Astrocyte of the cerebellum (primary cell): Measurements from ENCODE around the gene CLDN7.
A peak's percentile ranks its signal among the peaks of the same experiment; 100 is the strongest.

Experiments
- DNase-seq: peaks from one replicate; pipeline ENCODE4 v3.0.0-alpha.2; 2011; ENCODE audit warnings: low read depth
- H3K4me3 ChIP-seq: 2 replicates; pipeline ENCODE4 v1.5.1; 2011; ENCODE audit warnings: mild to moderate bottlenecking, low read depth, low read length, moderate library complexity
- in situ Hi-C: cut with HindIII; loops from 2 replicates; pipeline ENCODE4 v1.10.0; 2017; ENCODE audit warnings: low sequenced_read_pairs
- TF ChIP-seq, protein P1 (sequence below): IDR thresholded peaks from 2 replicates; pipeline ENCODE4 v1.5.1; 2012; ENCODE audit warnings: low read length, low read depth, moderate library complexity, mild to moderate bottlenecking; ENCODE audit errors: missing control alignments

Gene CLDN7

GRCh38 chr17:7222972-7223292, 39.3 kb downstream of the CLDN7 start:
- no peak for DNase-seq
- in situ Hi-C loops: no loop called here
- TF ChIP-seq, protein P1, sequence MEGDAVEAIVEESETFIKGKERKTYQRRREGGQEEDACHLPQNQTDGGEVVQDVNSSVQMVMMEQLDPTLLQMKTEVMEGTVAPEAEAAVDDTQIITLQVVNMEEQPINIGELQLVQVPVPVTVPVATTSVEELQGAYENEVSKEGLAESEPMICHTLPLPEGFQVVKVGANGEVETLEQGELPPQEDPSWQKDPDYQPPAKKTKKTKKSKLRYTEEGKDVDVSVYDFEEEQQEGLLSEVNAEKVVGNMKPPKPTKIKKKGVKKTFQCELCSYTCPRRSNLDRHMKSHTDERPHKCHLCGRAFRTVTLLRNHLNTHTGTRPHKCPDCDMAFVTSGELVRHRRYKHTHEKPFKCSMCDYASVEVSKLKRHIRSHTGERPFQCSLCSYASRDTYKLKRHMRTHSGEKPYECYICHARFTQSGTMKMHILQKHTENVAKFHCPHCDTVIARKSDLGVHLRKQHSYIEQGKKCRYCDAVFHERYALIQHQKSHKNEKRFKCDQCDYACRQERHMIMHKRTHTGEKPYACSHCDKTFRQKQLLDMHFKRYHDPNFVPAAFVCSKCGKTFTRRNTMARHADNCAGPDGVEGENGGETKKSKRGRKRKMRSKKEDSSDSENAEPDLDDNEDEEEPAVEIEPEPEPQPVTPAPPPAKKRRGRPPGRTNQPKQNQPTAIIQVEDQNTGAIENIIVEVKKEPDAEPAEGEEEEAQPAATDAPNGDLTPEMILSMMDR: no peak
- no peak overlapping the region for H3K4me3 ChIP-seq

DNA sequence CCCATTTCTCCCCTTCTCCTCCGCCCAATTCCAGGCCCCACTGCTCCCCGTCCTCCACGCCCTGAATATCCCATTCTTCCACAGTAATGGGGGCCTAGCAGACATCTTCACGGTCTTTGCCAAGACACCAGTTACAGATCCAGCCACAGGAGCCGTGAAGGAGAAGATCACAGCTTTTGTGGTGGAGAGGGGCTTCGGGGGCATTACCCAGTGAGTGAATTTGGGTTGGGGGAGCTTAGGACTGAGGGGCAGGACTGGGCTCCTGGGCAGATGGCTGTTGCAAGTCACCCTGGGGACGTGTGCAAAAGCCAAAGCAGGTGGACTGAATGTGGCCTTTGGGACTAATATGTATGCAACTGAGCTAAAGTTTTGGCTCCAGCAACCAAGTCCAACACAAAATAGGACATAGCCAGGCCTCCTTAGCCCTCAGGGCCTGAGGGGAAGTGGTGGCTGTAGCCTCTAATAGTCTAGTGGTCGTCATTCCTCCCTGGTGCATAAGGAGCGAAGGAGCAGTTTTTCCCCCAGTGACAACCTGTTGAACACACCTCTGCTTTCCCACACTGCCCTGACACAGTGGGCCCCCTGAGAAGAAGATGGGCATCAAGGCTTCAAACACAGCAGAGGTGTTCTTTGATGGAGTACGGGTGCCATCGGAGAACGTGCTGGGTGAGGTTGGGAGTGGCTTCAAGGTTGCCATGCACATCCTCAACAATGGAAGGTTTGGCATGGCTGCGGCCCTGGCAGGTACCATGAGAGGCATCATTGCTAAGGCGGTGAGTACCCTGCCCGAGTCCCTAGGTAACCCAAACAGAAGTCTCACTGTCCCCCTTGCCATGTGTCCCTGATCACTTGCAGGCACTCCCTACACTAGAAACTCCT, 39.9 kb downstream of the CLDN7 start:
- in situ Hi-C loops: no loop called here

DNA sequence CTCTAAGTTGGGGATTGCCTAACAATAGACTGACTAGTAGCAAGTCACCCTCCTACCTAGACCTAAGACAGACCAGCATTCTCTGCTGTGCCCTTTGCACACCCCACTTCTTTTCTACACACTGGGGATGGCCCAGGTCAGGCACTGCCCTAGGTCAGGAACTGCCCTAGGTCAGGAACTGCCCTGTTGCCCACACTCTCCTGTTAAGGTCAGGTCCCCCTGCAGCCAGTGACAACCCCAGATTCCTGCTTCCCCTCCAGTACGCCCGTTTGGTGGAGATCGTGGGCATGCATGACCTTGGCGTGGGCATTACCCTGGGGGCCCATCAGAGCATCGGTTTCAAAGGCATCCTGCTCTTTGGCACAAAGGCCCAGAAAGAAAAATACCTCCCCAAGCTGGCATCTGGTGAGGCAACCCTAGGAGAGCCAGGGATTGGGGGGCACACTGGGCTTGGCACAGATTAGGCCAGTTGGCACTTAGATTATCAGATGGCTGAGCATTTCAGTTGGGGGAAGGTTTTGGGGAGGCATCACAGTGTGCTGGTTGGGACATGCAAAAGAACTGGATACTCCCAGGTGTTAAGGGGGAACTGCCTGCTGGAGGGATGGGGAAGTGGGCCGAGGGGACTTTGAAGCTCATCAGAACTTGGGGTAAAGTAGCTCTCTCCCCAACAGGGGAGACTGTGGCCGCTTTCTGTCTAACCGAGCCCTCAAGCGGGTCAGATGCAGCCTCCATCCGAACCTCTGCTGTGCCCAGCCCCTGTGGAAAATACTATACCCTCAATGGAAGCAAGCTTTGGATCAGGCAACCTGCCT, 40.8 kb downstream of the CLDN7 start:
- TF ChIP-seq, protein P1: no peak
- no peak overlapping the region for H3K4me3 ChIP-seq
- no peak for DNase-seq
- in situ Hi-C loops: no loop called here

More for the DNA sequence above, 39.9 kb downstream of the CLDN7 start:
- no peak overlapping the region for H3K4me3 ChIP-seq
- DNase-seq: no peak
- TF ChIP-seq, protein P1: no peak

DNA sequence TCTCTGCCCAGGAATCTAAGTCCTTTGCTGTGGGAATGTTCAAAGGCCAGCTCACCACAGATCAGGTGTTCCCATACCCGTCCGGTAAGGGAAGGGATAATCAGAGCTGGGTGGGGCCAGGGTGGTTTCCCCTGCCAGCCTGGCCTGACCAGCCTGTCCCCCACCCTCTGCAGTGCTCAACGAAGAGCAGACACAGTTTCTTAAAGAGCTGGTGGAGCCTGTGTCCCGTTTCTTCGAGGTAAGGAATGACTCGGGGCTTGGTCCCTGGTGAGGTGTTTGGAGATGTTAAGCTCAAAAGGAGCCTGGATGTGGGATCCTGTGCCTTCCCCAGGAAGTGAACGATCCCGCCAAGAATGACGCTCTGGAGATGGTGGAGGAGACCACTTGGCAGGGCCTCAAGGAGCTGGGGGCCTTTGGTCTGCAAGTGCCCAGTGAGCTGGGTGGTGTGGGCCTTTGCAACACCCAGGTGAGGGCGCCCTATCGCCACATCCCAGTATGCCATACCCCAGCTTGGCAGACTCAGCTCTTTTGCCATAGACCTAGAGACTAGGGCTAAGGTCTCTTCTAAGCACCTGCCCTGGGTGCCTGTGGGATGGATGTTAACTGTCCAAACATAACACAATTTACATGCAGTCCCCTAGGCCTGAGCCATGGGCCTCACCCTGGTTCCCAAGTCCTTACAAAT, 41.5 kb downstream of the CLDN7 start:
- in situ Hi-C loops: no loop called here
- DNase-seq: no peak
- peak overlapping the region; percentile 84 for H3K4me3 ChIP-seq
- TF ChIP-seq, protein P1: peak; percentile 50

GRCh38 chr17:7219812-7220592, 42.3 kb downstream of the CLDN7 start, which contains the start of the genes ACADVL and DLG4:
Gene ACADVL (plus strand): TSS chr17:7219938. CDS start chr17:7219985, 47 bp downstream.
Gene DLG4 (minus strand): TSS chr17:7219836.
- in situ Hi-C loops: no loop called here
- H3K4me3 ChIP-seq: peak within 1 kb of the TSS; percentile 84
- DNase-seq: peak; percentile 75
- TF ChIP-seq, protein P1: no peak
